ENCODE data around the gene CTSL. TPM values are rescaled to one million over a fixed set of nuclear protein-coding genes. Genes with fewer than 3 reads are reported as not detected.
A peak's percentile ranks its signal among the peaks of the same experiment; 100 is the strongest.

CTSL gene
- polyA plus RNA-seq, 3 donors: 22.0 to 28.8 (median 28.3) TPM

DNA sequence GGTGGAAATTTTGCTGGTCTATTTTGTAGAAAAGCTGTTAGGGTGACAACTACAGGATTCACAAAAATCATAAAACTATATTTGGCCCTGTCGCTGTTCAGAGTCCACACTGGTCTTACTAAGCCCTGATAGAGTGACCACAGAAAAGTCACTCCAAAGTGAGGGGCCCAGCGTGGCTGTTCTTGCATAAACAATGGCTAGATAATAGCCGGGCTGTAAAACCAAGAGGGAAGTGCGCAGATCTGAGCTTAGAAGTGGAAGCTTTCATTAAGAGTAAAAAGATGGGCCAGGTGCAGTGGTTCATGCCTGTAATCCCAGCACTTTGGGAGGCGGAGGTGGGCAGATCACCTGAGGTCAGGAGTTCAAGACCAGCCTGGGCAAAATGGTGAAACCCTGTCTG is 15.5 kb upstream of the CTSL start:
- TF ChIP-seq CTCF (IDR thresholded peaks at IDR 0.05): no peak
- H2AFZ ChIP-seq (ENCODE audit: insufficient read depth, low read depth, low read length, poor library complexity, severe bottlenecking): no peak overlapping the region
- H3K36me3 ChIP-seq (replicated peaks in 1 of 2; ENCODE audit: control insufficient read depth in 1 of 2, insufficient read depth in 2 of 2, low read length in 2 of 2): peaks cover 18 to 32% of the 10 kb centered on the region in 2 donors
- H3K27ac ChIP-seq (ENCODE audit: low read depth in 1 of 2, low read length in 2 of 2): no peak overlapping the region
- H3K4me1 Mint-ChIP-seq: peaks cover 57% of the 10 kb centered on the region
- peaks cover 31 to 45% of the 10 kb centered on the region in 2 donors for H3K4me1 ChIP-seq (ENCODE audit: control insufficient read depth in 1 of 2, insufficient read depth in 2 of 2, low read length in 2 of 2)
- H3K27me3 Mint-ChIP-seq (ENCODE audit: low read depth in 3 of 3): peaks cover 0 to 2% (median 0%) of the 10 kb centered on the region in 3 donors
- intact Hi-C loops (cut with micrococcal nuclease): loop anchor here (5.0 to 10.0 kb wide), 5 partner anchors 82 to 303 kb away; partner anchors contain the start of gene DAPK1 (in 1 of the 2)
- no peaks in the 10 kb centered on the region for H3K27me3 ChIP-seq (ENCODE audit: control insufficient read depth in 2 of 2, insufficient read depth in 2 of 2, low read length in 2 of 2)
- H3K4me2 ChIP-seq (replicated peaks; ENCODE audit: extremely low read depth, low read length, poor library complexity, severe bottlenecking): no peak overlapping the region
- H3K9me3 Mint-ChIP-seq: peaks cover 0 to 3% (median 0%) of the 10 kb centered on the region in 7 donors
- peaks cover 13% of the 10 kb centered on the region for H4K20me1 ChIP-seq (ENCODE audit: insufficient read depth, low read length)
- no peak overlapping the region for H3K9ac ChIP-seq (ENCODE audit: insufficient read depth, low read length, poor library complexity, severe bottlenecking)
- H3K79me2 ChIP-seq (ENCODE audit: insufficient read depth, low read length): no peaks in the 10 kb centered on the region
- 50% methylated on average over 5 of the region's 5 CpGs for WGBS (ENCODE audit: insufficient coverage)
- no peak for DNase-seq
- no peaks in the 10 kb centered on the region for H3K9me3 ChIP-seq (replicated peaks in 1 of 2; ENCODE audit: control insufficient read depth in 1 of 2, insufficient read depth in 1 of 2, low read length in 2 of 2)
- no peak overlapping the region for H3K4me3 ChIP-seq (replicated peaks in 1 of 3; ENCODE audit: low read depth in 2 of 3, low read length in 3 of 3)
- peaks cover 39 to 41% of the 10 kb centered on the region in 2 donors for H3K36me3 Mint-ChIP-seq
- H3K27ac Mint-ChIP-seq: peak overlapping the region in 1 of 7 donors; percentile 68
- H3K4me3 Mint-ChIP-seq: no peak overlapping the region

- Histone ChIP-seq H3K9ac (ENCODE audit: insufficient read depth, low read length, poor library complexity, severe bottlenecking) (no peak overlapping the region), H3K36me3 (replicated peaks in 1 of 2; ENCODE audit: control insufficient read depth in 1 of 2, insufficient read depth in 2 of 2, low read length in 2 of 2) (peaks cover 3 to 15% of the 10 kb centered on the region in 2 donors), H2AFZ (ENCODE audit: insufficient read depth, low read depth, low read length, poor library complexity, severe bottlenecking) (no peak overlapping the region), H3K4me3 (replicated peaks in 1 of 3; ENCODE audit: low read depth in 2 of 3, low read length in 3 of 3) (no peak overlapping the region), H4K20me1 (ENCODE audit: insufficient read depth, low read length) (peaks cover 11% of the 10 kb centered on the region), H3K79me2 (ENCODE audit: insufficient read depth, low read length) (no peaks in the 10 kb centered on the region), H3K9me3 (replicated peaks in 1 of 2; ENCODE audit: control insufficient read depth in 1 of 2, insufficient read depth in 1 of 2, low read length in 2 of 2) (no peaks in the 10 kb centered on the region), H3K4me2 (replicated peaks; ENCODE audit: extremely low read depth, low read length, poor library complexity, severe bottlenecking) (no peak overlapping the region), H3K27me3 (ENCODE audit: control insufficient read depth in 2 of 2, insufficient read depth in 2 of 2, low read length in 2 of 2) (no peaks in the 10 kb centered on the region), H3K4me1 (ENCODE audit: control insufficient read depth in 1 of 2, insufficient read depth in 2 of 2, low read length in 2 of 2) (peaks cover 31 to 45% of the 10 kb centered on the region in 2 donors), H3K27ac (ENCODE audit: low read depth in 1 of 2, low read length in 2 of 2) (peak overlapping the region; percentile 3 to 65)
- Mint-ChIP-seq H3K4me1 (peaks cover 58% of the 10 kb centered on the region), H3K36me3 (peaks cover 24% of the 10 kb centered on the region in 2 donors), H3K9me3 (peaks cover 0 to 2% (median 0%) of the 10 kb centered on the region in 7 donors), H3K4me3 (peak overlapping the region in 1 of 2 donors; percentile 16), H3K27me3 (ENCODE audit: low read depth in 3 of 3) (peaks cover 1 to 3% (median 2%) of the 10 kb centered on the region in 3 donors), H3K27ac (peak overlapping the region; percentile 25 to 94 (median 68))
- intact Hi-C loops (cut with micrococcal nuclease): loop anchor here (5.0 to 10.0 kb wide), 5 partner anchors 80 to 305 kb away; partner anchors contain the start of gene DAPK1 (in 1 of the 2)
- no peak for TF ChIP-seq CTCF (IDR thresholded peaks at IDR 0.05)
- WGBS (ENCODE audit: insufficient coverage): 84% methylated on average over 7 of the region's 9 CpGs
- DNase-seq: peak; percentile 65 to 92 (median 67)
These were observed 13.8 kb upstream of the CTSL start for GRCh38 chr9:87711857-87712800.

Data from CD14-positive monocyte (primary cell).